ENCODE measurements around the gene SLC25A13. TPM values are rescaled to one million over a fixed set of nuclear protein-coding genes. Genes with fewer than 3 reads are reported as not detected.

SLC25A13 gene
- total and polyA plus RNA-seq, 2 of the 13 experiments (the other 11 are each of a cell fraction or from before 2014, with no cell fraction given): 36.2 to 84.9 TPM

- TF ChIP-seq ZBTB37 (CRISPR knock-in tag; IDR thresholded peaks at IDR 0.05) (no peak), STAG1 (CRISPR knock-in tag; IDR thresholded peaks at IDR 0.05) (no peak)
Observed at GRCh38 chr7:96182424-96183158, 139.3 kb downstream of the SLC25A13 start (continued).

GRCh38 chr7:96181174-96181573 is 140.7 kb downstream of the SLC25A13 start:
- TF ChIP-seq FOXP4 (CRISPR knock-in tag; IDR thresholded peaks at IDR 0.05) (no peak), ZNF672 (CRISPR knock-in tag; IDR thresholded peaks at IDR 0.05) (no peak), ZKSCAN1 (IDR thresholded peaks at IDR 0.05; ENCODE audit: low read length) (no peak), ZNF33A (CRISPR knock-in tag; IDR thresholded peaks at IDR 0.05; ENCODE audit: borderline replicate concordance) (no peak), ZNF710 (CRISPR knock-in tag; IDR thresholded peaks at IDR 0.05; ENCODE audit: borderline replicate concordance) (no peak), NFE2L1 (CRISPR knock-in tag; IDR thresholded peaks at IDR 0.05; ENCODE audit: borderline replicate concordance) (no peak), ZBTB10 (CRISPR knock-in tag; IDR thresholded peaks at IDR 0.05; ENCODE audit: borderline replicate concordance) (no peak), ATRX (CRISPR knock-in tag; IDR thresholded peaks at IDR 0.05; ENCODE audit: borderline replicate concordance) (no peak), GATAD1 (CRISPR knock-in tag; IDR thresholded peaks at IDR 0.05) (no peak), NPAS2 (CRISPR knock-in tag; IDR thresholded peaks at IDR 0.05; ENCODE audit: borderline replicate concordance) (no peak), ZNF766 (CRISPR knock-in tag; IDR thresholded peaks at IDR 0.05; ENCODE audit: borderline replicate concordance) (no peak)
- in situ Hi-C loops (cut with HindIII; ENCODE audit: extremely low pct_ligation_motif_present, low pct_unique_long_range_greater_than_20kb): no loop called here
- DNase-seq (ENCODE audit: low spot score) (no peak), ATAC-seq (no peak), FAIRE-seq (no peak)
- Histone ChIP-seq H3K27me3 (ENCODE audit: control insufficient read depth in 1 of 2, insufficient read depth in 2 of 2, low read length in 2 of 2) (no peaks in the 10 kb centered on the region), H3K4me1 (ENCODE audit: insufficient read depth, low read length) (peaks cover 8% of the 10 kb centered on the region), H3K36me3 (replicated peaks in 1 of 2; ENCODE audit: control insufficient read depth in 1 of 2, insufficient read depth in 2 of 2, low read length in 2 of 2) (peaks cover 9 to 51% of the 10 kb centered on the region in 2 experiments), H3K4me3 (replicated peaks in 1 of 3; ENCODE audit: insufficient read depth in 1 of 3, low read depth in 2 of 3, low read length in 3 of 3) (no peak overlapping the region), H3K27ac (ENCODE audit: extremely low read length, insufficient read depth, low read length) (no peak overlapping the region), H2AFZ (ENCODE audit: low read length) (no peak overlapping the region), H3K4me2 (ENCODE audit: low read depth, low read length) (no peak overlapping the region), H3K9me3 (ENCODE audit: low read length) (no peaks in the 10 kb centered on the region), H4K20me1 (ENCODE audit: insufficient read depth, low read length) (no peaks in the 10 kb centered on the region), H3K79me2 (ENCODE audit: insufficient read depth, low read length) (no peaks in the 10 kb centered on the region), H3K9ac (ENCODE audit: insufficient read depth, low read depth, low read length) (no peak overlapping the region)
- intact Hi-C loops (cut with micrococcal nuclease; ENCODE audit: unreplicated experiment): no loop called here
- no TSS peak for BruUV-seq (replicated peaks)
- WGBS (ENCODE audit: low lambda C conversion rate): 98% methylated on average over 3 of the region's 3 CpGs
- ChIA-PET CTCF (ENCODE audit: low intra/inter-chr PET ratio, low total read pairs) (no interaction called here), POLR2A (no interaction called here)
